GM21381 (cell line): ENCODE measurements around the gene DCAF5.
"Not testable (repeated sequence)": the region's sequence is repeated elsewhere in the genome, so short reads cannot be mapped to it uniquely, and the experiment has no call there.

Experiments used
- ATAC-seq: cut with Tn5 transposase; IDR thresholded peaks from one replicate; pipeline ENCODE4 v1.9.1; 2021; ENCODE audit warnings: mild to moderate bottlenecking, moderate library complexity; ENCODE audit not compliant: unreplicated experiment

Gene DCAF5

GRCh38 chr14:69076341-69076740 lies 76.6 kb downstream of the DCAF5 start:
- no peak for ATAC-seq

GRCh38 chr14:69073915-69074314 lies 79.0 kb downstream of the DCAF5 start:
- no peak for ATAC-seq

- no peak for ATAC-seq
These were observed 79.5 kb downstream of the DCAF5 start for GRCh38 chr14:69073429-69073828.

GRCh38 chr14:69072584-69072983 lies 80.3 kb downstream of the DCAF5 start:
- ATAC-seq, result no peak

GRCh38 chr14:69068744-69069421 lies 84.0 kb downstream of the DCAF5 start:
- no peak for ATAC-seq

- peak; percentile 48 for ATAC-seq
These were observed 86.3 kb downstream of the DCAF5 start for GRCh38 chr14:69066396-69067171.

- not testable (repeated sequence) for ATAC-seq
These were observed 87.0 kb downstream of the DCAF5 start for GRCh38 chr14:69065934-69066333.

GRCh38 chr14:69064596-69064995 lies 88.3 kb downstream of the DCAF5 start:
- ATAC-seq, result no peak

GRCh38 chr14:69059658-69060623 lies 93.0 kb downstream of the DCAF5 start:
- ATAC-seq, result no peak

GRCh38 chr14:69055999-69056788 lies 96.7 kb downstream of the DCAF5 start:
- ATAC-seq, result no peak

- ATAC-seq, result no peak
These were observed 97.8 kb downstream of the DCAF5 start for GRCh38 chr14:69055125-69055524.

- ATAC-seq, result no peak
These were observed 98.9 kb downstream of the DCAF5 start for GRCh38 chr14:69054030-69054429.

- ATAC-seq, result no peak
These were observed 100.7 kb downstream of the DCAF5 start for GRCh38 chr14:69052181-69052601.

- ATAC-seq, result no peak
These were observed 102.4 kb downstream of the DCAF5 start for GRCh38 chr14:69050240-69051184.

- no peak for ATAC-seq
These were observed 103.2 kb downstream of the DCAF5 start for GRCh38 chr14:69049675-69050074.

- ATAC-seq, result no peak
These were observed 104.5 kb downstream of the DCAF5 start for GRCh38 chr14:69048456-69048855.

GRCh38 chr14:69047255-69047654 lies 105.7 kb downstream of the DCAF5 start:
- no peak for ATAC-seq

GRCh38 chr14:69046476-69046860 lies 106.5 kb downstream of the DCAF5 start:
- ATAC-seq, result no peak

GRCh38 chr14:69045857-69046475 lies 107.0 kb downstream of the DCAF5 start:
- no peak for ATAC-seq
